ENCODE results near the gene DPM3. TPM values are rescaled to one million over a fixed set of nuclear protein-coding genes. Genes with fewer than 3 reads are reported as not detected.

Gene DPM3
- total RNA-seq, 1 experiment from 2014 or later = 73.5 TPM

- no peak for TF ChIP-seq ZNF425 (CRISPR knock-in tag; conservative IDR thresholded peaks at IDR 0.05)
- no peak for TF ChIP-seq ZMAT4 (CRISPR knock-in tag; IDR thresholded peaks at IDR 0.05)
- TF ChIP-seq MYBL2 (CRISPR knock-in tag; IDR thresholded peaks at IDR 0.05) = peak; percentile 68
- 0 out of 2 replicates have a peak, but pooled peaks have one; percentile 42 for TF ChIP-seq ZNF263 (CRISPR knock-in tag; IDR thresholded peaks at IDR 0.05; ENCODE audit: low read depth)
- TF ChIP-seq ZNF281 (CRISPR knock-in tag; IDR thresholded peaks at IDR 0.05) = no peak
- TF ChIP-seq MAX (CRISPR knock-in tag; IDR thresholded peaks at IDR 0.05) = peak; percentile 92
- no peak for TF ChIP-seq NR2C2 (CRISPR knock-in tag; IDR thresholded peaks at IDR 0.05)
- TF ChIP-seq PRRX2 (CRISPR knock-in tag; IDR thresholded peaks at IDR 0.05) = no peak
- TF ChIP-seq HMGXB4 (CRISPR knock-in tag; IDR thresholded peaks at IDR 0.05) = peak; percentile 63; the same call in 1 of the 2 replicates
- TF ChIP-seq E2F5 (CRISPR knock-in tag; IDR thresholded peaks at IDR 0.05) = 0 out of 2 replicates have a peak, but pooled peaks have one; percentile 55
- TF ChIP-seq ATF1 (CRISPR knock-in tag; IDR thresholded peaks at IDR 0.05) = no peak
- no peak for TF ChIP-seq ZNF532 (CRISPR knock-in tag; IDR thresholded peaks at IDR 0.05; ENCODE audit: borderline replicate concordance)
- no peak for TF ChIP-seq SMAD3 (CRISPR knock-in tag; IDR thresholded peaks at IDR 0.05; ENCODE audit: borderline replicate concordance)
- TF ChIP-seq ZBTB43 (CRISPR knock-in tag; IDR thresholded peaks at IDR 0.05) = peak; percentile 89
- TF ChIP-seq ZSCAN18 (CRISPR knock-in tag; IDR thresholded peaks at IDR 0.05) = no peak
- no peak for TF ChIP-seq ZNF232 (CRISPR knock-in tag; IDR thresholded peaks at IDR 0.05)
- TF ChIP-seq CREM (CRISPR knock-in tag; IDR thresholded peaks at IDR 0.05) = peak; percentile 48; the same call in 1 of the 2 replicates
- TF ChIP-seq KAT7 (CRISPR knock-in tag; IDR thresholded peaks at IDR 0.05; ENCODE audit: borderline replicate concordance) = no peak
- no peak; the same call in 1 of the 2 replicates for TF ChIP-seq USF2 (CRISPR knock-in tag; IDR thresholded peaks at IDR 0.05)
- TF ChIP-seq ZNF317 (CRISPR knock-in tag; IDR thresholded peaks at IDR 0.05; ENCODE audit: borderline replicate concordance, low read depth) = 0 out of 2 replicates have a peak, but pooled peaks have one; percentile 36
- 0 out of 2 replicates have a peak, but pooled peaks have one; percentile 33 for TF ChIP-seq FOXJ3 (CRISPR knock-in tag; IDR thresholded peaks at IDR 0.05; ENCODE audit: borderline replicate concordance)
Measured at GRCh38 chr1:155125946-155126555, 14.3 kb downstream of the DPM3 start (continued).

Measured in WTC11 (cell line).